Epithelial cell of prostate (primary cell): ENCODE results near the gene MMP11.
A peak's percentile ranks its signal among the peaks of the same experiment; 100 is the strongest.
"Not testable (repeated sequence)": the region's sequence is repeated elsewhere in the genome, so short reads cannot be mapped to it uniquely, and the experiment has no call there.

Experiments
- DNase-seq: peaks from one replicate; pipeline ENCODE4 v3.0.0-alpha.2; 2011; ENCODE audit warnings: low read depth, low spot score
- H3K27ac ChIP-seq: fragments of 450-650 bp; 2 replicates; pipeline ENCODE4 v1.5.1; 2017; ENCODE audit warnings: mild to moderate bottlenecking

Gene MMP11

GRCh38 chr22:23772649-23773473 is at the start of gene MMP11:
Gene MMP11 (plus strand): TSS chr22:23772849. CDS start chr22:23772871, 22 bp downstream.
- no peak within 1 kb of the TSS for H3K27ac ChIP-seq
- no peak for DNase-seq

GRCh38 chr22:23728108-23728507 is 44.5 kb upstream of the MMP11 start:
- DNase-seq, H3K27ac ChIP-seq: not testable (repeated sequence)

GRCh38 chr22:23737696-23738095 is 35.0 kb upstream of the MMP11 start:
- H3K27ac ChIP-seq = no peak overlapping the region

GRCh38 chr22:23742505-23743264 is 30.0 kb upstream of the MMP11 start:
- no peak for DNase-seq
- H3K27ac ChIP-seq = no peak overlapping the region

More at GRCh38 chr22:23737696-23738095, 35.0 kb upstream of the MMP11 start:
- no peak for DNase-seq

- no peak for DNase-seq
These were observed 29.3 kb upstream of the MMP11 start for GRCh38 chr22:23743303-23743705.

GRCh38 chr22:23744001-23744400 is 28.6 kb upstream of the MMP11 start:
- no peak for DNase-seq
- no peak overlapping the region for H3K27ac ChIP-seq

More at GRCh38 chr22:23743303-23743705, 29.3 kb upstream of the MMP11 start:
- no peak overlapping the region for H3K27ac ChIP-seq

GRCh38 chr22:23744485-23744884 is 28.2 kb upstream of the MMP11 start:
- no peak overlapping the region for H3K27ac ChIP-seq
- no peak for DNase-seq

- H3K27ac ChIP-seq = no peak overlapping the region
- no peak for DNase-seq
These were observed 26.9 kb upstream of the MMP11 start for GRCh38 chr22:23745791-23746190.

GRCh38 chr22:23749841-23750301 is 22.8 kb upstream of the MMP11 start:
- DNase-seq = no peak
- no peak overlapping the region for H3K27ac ChIP-seq

- peak overlapping the region; percentile 87 for H3K27ac ChIP-seq
- no peak for DNase-seq
These were observed 22.3 kb upstream of the MMP11 start for GRCh38 chr22:23750367-23750713.

GRCh38 chr22:23750714-23751440 is 21.8 kb upstream of the MMP11 start, which contains the start of gene ZNF70:
Gene ZNF70 (minus strand): TSS chr22:23751112. CDS start chr22:23745140, 5,972 bp downstream.
- peak within 1 kb of the TSS; percentile 87 for H3K27ac ChIP-seq

GRCh38 chr22:23751441-23751996 is 21.1 kb upstream of the MMP11 start:
- peak overlapping the region; percentile 87 for H3K27ac ChIP-seq
- no peak for DNase-seq

More at GRCh38 chr22:23750714-23751440, 21.8 kb upstream of the MMP11 start, which contains the start of gene ZNF70:
- DNase-seq = no peak

GRCh38 chr22:23752090-23752691 is 20.5 kb upstream of the MMP11 start:
- H3K27ac ChIP-seq = no peak overlapping the region
- no peak for DNase-seq

GRCh38 chr22:23752750-23753149 is 19.9 kb upstream of the MMP11 start:
- no peak for DNase-seq
- H3K27ac ChIP-seq = no peak overlapping the region

- DNase-seq = no peak
- H3K27ac ChIP-seq = no peak overlapping the region
These were observed 19.3 kb upstream of the MMP11 start for GRCh38 chr22:23753385-23753784.

GRCh38 chr22:23754220-23754919 is 18.3 kb upstream of the MMP11 start, which contains the start of gene VPREB3:
Gene VPREB3 (minus strand): TSS chr22:23754425. CDS start chr22:23754363, 62 bp downstream.
- DNase-seq = no peak
- H3K27ac ChIP-seq = no peak within 1 kb of the TSS

GRCh38 chr22:23754980-23755636 is 17.5 kb upstream of the MMP11 start:
- DNase-seq = no peak
- no peak overlapping the region for H3K27ac ChIP-seq

- DNase-seq = no peak
These were observed 16.9 kb upstream of the MMP11 start for GRCh38 chr22:23755711-23756110.

More at GRCh38 chr22:23755711-23756110, 16.9 kb upstream of the MMP11 start:
- no peak overlapping the region for H3K27ac ChIP-seq
